CMK (cell line): ENCODE results near the gene MRE11.
"Not testable (repeated sequence)": the region's sequence is repeated elsewhere in the genome, so short reads cannot be mapped to it uniquely, and the experiment has no call there.

Experiments
- DNase-seq: peaks from one replicate; pipeline ENCODE4 v3.0.0-alpha.2; 2010; ENCODE audit warnings: low read depth

Gene MRE11

DNA sequence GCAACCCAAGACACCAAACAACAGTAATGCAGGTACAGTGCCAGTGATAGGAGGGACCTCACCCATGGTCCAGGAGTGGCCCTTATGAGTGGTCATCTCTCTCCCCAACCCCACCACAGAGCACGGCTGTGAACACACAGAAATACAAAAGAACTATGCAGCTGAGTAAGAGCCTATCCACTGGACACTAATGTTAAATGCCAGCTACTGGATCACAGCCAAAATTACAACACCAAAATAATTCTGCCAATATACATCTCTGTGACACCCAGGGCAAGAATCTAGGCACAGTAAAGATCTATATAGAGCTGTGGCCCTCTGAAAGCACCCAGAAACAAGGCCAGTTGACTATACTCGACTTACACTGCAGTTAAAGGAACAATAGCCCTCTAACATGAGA lies 69.6 kb downstream of the MRE11 start:
- DNase-seq: no peak

DNA sequence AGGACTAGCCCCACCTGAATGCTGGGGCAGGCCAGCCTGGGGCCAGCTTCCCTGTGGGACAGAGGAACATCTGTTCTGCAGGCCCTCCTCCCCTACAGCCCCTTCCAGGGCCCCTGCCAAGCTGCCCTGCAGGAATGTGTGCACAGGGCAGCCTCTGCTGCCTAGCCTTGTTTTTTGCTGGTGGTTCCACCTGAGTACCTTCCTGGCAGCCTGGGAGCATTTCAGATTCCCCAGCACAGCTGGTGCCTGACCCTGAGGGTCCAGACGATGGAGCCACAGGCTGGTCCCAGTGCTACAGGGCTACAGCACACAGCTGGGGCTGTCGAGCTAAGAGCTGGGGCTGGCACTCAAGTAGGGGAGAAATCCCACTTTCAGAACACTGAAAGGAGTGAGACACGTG lies 70.1 kb downstream of the MRE11 start:
- no peak for DNase-seq

DNA sequence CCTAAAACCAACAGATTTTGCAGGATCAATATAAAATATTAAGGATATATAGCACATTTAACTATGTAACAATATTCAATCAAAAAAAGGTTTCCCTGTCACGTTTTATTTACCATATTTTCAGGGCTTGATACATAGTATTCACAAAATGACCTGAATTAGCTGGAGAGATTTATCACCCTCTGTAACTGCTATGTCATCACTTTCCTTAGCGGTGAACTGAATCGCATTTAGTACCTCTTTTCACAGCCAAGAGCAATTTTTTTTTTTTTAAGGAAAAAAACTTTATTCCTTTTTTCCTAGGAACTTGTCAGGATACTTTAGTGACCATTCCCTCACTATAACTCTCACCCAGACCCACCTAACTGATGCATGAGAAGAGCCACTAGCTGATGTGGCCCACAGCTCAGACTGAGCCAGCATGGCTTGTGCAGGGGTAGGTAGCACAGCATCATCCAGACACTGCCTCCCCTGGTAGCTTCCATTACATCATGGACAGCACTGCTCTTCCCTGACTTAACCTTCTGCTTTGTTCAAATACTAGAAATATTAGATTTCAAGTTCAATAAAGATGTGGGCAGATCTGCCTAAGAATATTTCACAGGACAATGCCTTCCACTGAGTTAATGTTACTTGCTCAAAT lies 75.4 kb downstream of the MRE11 start:
- no peak for DNase-seq

DNA sequence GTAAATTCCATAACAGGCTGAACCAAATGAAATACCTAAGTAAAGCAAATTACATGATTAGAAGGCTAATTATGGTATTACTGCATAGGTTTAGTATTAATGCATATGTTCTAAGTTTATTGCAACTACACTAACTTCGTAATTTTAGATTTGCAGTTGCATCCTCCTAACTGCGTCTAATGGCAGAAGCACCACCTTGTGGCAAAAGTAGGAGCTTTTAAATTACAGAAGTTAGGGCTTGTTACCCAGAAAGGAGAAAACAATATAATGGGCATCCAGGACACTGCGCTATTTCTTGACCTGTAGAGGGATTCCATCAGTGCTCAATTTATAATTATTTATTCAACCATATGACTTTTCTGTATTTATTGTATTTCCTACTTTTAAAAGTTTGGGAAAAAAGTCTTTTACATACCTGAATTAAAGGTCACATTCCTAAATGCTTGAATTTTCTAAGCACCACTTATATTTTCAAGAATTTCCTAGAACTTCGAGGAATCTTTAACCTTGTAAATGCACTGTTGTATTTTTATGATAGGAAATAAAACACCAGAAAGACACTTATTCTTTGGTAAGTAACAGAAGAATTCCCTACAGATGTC lies 76.2 kb downstream of the MRE11 start:
- DNase-seq: no peak

DNA sequence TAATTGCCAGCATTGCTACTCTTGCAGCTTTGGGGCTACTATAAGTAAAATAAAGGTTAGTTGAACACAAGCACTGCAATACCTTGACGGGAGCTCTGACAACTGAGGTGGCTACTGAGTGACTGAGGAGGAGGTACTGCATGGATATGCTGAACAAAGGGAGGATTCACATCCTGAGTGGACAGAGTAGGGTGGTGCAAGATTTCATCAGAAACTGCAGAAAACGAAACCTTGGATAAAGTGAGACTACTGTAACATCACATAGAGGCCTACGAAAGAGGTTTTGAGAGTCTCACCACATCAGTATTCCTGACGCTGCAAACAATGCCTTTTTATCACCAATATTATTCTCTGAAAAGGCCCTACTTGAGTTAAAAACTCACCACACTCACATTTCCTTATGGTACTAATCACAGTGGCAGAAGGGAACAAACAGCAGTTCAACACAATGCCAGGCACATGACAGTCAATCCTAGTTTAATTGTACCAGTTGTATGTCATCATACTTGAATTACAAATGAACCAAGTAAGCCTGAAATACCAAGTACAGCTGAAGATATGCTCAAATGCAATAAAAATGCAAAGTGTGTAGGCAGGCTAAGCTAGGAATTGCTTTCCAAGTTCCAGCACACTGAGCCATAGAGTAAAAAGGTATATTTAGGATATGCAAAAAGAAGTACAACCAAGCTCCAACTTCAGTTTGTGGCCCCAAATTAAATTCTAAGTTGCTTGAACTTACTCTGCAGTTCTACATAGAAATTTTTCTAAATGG lies 88.4 kb downstream of the MRE11 start:
- no peak for DNase-seq

DNA sequence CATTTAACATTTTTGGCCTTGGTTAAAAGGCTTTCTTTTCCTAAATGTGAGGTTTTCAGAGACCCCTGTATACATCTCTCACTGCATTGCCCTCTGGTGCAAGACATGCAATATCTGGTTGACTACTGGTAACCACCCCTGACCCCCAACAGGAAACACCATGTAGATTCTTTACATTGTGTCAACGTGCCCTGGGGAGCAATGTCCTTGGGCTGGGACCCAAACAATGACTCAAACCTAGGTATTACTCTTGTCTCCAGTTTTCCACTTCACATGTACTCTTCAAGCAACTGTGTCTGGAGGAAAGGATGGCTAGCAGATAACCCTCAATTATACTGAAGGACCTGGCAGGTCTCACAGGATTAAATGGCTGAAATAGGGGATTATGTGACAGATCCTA lies 91.3 kb downstream of the MRE11 start:
- no peak for DNase-seq

DNA sequence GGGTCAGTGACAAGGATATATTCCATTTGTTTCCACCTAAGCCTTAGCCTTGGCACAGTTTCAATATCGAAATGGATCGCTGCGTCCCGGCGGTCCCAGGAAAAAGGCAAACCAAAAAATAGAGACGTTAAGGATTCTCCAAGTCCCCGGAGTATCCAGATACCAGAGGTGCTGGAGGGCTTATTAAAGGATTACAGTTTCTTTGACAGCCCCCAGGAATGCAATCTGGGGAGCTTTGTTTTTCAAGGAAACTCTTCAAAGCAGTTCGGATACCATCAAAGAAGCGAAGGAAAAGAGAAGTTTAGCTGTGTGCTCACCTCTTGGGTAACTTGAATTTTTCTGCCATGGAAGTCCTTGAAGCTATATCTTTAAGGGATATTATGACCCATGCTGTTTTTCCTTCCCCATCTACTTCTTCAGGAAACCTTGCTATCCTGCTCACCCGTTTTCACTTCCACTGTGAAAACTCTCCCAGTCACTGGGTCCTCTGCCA lies 91.8 kb downstream of the MRE11 start:
- DNase-seq: no peak

DNA sequence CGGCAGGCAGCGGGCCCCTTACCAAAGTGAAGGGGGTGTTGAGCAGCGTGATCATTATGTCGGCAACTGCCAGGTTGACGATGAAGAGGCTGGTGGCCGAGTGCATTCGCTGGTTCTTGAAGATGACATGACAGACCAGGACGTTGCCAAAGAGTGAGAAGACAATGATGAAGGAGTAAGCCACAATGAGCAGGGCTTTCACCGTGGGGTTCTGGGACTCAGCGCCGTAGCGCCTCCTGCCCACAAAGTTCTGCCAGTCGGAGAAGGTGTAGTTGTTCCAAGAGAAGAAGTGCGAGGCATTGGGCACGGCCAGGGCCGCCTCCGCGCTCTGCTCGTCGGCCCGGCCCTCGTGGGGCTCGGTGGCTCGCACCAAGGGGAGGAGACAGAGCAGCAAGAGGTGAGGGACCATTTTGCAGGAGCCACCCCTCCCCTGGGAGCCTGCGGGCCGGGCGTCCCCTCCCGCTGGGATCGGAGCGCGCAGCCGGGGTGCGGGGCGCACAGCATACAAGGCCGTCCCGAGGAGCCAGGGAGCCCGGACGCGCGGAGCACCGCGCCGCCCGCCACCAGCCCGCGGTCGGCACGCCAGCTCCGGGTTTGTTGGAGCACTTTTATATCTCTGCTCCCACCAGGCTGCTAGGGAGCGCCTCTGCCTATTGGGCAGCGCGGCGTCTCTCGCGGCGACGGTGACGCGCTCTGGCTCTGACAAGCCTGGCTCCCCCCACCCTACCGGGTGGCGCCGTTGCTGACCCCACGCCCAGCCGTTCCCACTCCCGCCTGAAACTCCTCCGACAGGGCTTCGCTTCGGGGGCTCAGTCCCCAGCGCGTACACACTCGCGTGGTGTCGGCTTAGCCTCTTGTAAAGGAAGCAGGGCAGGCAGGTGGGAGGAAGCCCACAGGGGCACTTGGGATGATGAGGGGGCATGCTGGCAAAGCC lies 92.5 kb downstream of the MRE11 start, which contains the start of gene GPR83:
Gene GPR83 (minus strand): TSS at position 581 of the 934 bp plus-strand sequence. CDS start 172 bp downstream, at position 409.
- no peak for DNase-seq

DNA sequence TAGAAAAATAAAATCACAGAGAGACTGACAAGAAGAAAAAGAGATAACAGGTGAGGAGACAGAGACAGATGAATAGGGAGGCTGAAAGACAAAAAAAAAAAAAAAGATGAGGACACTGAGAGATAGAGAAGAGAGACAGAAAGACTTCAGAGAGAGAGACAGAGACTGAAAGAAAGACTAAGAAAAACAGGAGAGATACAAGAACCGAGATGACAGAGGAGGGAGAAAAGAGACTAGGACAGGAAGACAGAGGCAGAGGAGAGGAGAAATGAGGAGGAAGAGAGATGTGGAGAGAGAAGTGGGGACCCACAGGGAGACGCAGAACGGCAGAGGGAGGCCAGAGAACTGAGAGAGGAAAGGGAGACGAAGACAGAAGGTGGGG lies 93.2 kb downstream of the MRE11 start:
- no peak for DNase-seq

DNA sequence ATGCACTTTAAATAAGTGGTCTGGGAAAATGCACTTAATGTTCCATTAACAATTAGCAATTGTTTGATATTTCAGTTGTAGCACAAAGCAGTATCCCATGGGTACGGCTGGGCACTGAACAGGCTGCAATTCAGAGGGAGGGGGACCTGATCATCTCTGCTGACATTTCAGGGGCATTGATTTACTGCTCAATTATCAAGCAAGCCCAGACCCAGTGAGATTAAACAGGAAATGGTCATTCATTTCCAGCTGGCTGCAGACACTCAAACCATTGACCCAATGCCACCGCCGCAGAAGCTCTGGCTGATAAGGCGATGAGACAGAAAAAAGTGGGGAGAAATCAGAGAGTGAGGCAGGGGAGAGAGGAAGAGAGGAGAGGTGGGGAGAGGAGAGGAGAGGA lies 93.6 kb downstream of the MRE11 start:
- no peak for DNase-seq

DNA sequence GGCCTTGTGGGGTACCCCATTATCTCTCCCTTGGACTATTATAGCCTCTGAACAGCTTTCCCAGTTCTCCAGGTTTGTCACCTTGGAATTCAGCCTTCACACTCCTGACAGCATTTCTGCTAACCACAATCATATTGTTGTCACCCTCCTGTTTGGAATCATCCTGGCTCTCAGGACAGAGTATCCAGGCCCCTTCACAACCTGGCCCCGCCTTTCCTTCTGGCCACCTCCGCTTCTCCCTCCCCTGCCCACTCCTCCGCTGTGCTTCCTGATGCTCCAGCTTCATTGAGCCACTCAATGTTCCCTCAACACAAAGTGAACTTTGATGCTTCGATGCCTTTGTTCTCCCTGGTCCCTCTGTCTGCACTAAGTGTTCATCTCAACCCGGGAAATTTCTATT lies 95.5 kb downstream of the MRE11 start:
- DNase-seq: no peak

DNA sequence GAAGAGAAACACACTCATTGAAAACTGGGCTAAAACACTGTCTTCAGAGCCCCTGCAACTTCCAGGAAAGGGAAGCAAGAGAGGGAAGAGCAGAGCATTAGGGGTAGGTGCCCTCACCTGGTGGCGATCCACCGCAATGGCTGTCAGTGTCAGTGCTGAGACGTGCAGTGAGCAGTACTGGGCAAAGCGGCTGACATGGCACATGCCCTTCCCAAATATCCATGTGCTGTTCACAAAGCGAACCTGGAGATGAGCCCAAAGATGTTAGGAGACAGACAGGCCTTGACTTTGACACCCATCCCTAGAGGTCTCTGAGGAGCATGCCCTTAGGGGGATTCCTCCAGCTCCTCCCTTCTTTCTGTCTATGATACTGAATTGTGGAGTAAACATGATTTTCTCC lies 97.4 kb downstream of the MRE11 start:
- DNase-seq: no peak

DNA sequence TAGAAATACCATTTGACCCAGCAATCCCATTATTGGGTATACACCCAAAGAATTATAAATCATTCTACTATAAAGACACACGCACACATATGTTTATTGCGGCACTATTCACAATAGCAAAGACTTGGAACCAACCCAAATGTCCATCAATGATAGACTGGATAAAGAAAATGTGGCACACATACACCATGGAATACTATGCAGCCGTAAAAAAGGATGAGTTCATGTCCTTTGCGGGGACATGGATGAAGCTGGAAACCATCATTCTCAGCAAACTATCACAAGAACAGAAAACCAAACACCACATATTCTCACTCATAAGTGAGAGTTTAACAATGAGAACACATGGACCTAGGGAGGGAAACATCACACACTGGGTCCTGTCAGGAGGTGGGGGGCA lies 101.7 kb downstream of the MRE11 start:
- DNase-seq: not testable (repeated sequence)

DNA sequence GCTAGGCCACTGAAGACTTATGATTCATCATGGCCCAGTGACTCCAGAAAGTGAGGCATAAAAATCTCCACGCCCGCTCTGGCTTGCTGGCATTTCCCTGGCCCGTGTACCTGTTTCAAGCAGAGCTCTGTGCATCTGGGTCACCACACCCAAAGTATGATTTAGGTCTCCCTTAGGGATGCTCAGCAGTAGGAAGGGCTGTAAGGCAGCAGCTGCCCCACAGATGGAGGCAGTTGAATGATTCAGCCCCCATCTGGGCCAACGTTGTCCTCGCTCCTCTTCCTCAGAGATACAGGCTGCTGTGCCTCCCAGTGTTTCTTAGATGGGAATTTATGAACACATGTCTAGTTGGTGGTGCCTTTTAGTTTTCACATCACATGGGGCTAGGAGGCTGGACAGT lies 114.0 kb downstream of the MRE11 start:
- no peak for DNase-seq

DNA sequence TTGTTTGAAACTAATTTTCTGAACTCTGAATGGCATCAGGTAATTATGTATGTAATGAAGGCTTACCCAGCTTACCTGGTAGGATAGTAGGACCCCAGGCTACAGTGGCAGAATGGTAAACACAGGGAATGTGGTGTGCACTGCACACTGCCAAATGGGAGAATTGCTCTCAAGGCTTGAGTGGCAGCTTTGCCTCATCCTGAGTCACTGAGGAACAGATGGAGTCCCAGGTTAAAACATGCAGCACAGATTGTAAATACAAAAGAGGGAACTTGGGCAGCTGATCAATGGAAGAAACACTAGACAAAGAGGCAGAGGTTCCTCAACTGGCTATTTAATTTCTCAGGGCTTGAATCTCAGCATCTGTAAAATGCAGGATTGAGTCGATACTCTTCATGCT lies 116.8 kb downstream of the MRE11 start:
- DNase-seq: no peak

DNA sequence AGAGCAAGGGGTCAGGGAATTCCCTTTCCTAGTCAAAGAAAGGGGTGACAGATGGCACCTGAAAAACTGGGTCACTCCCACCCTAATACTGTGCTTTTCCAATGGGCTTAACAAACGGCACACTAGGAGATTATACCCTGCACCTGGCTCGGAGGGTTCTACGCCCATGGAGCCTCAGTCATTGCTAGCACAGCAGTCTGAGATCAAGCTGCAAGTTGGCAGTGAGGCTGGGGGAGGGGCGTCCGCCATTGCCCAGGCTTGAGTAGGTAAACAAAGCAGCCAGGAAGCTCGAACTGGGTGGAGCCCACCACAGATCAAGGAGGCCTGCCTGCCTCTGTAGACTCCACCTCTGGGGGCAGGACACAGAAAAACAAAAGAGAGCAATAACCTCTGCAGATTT lies 123.1 kb downstream of the MRE11 start:
- not testable (repeated sequence) for DNase-seq
